OCI-LY3 (cell line): ENCODE data around the gene RGS13.

Experiments
- H2AFZ ChIP-seq: fragments of 200-600, 300-600 bp; shearing (Covaris generic); 2 replicates; pipeline ENCODE4 v1.6.0; 2014; ENCODE audit warnings: antibody characterized with exemption, low read depth, low read length
- H3K27ac ChIP-seq: fragments of 200-600, 300-600 bp; sonication (generic); 2 replicates; pipeline ENCODE4 v1.5.1; 2014; ENCODE audit warnings: mild to moderate bottlenecking, low read length, moderate library complexity, mixed read lengths
- H3K27me3 ChIP-seq: fragments of 200-600, 300-600 bp; sonication (generic); 2 replicates; pipeline ENCODE4 v1.6.1; 2014; ENCODE audit warnings: low read depth, low read length, mixed read lengths
- H3K36me3 ChIP-seq: fragments of 200-600, 300-600 bp; sonication (generic); replicated peaks from 2 replicates; pipeline ENCODE3; 2014; ENCODE audit warnings: low read depth, low read length, mixed read lengths
- H3K4me1 ChIP-seq: fragments of 300-600, 200-600 bp; sonication (generic); 2 replicates; pipeline ENCODE4 v1.6.1; 2014; ENCODE audit warnings: low read length, mixed read lengths
- H3K4me2 ChIP-seq: fragments of 200-600, 300-600 bp; sonication (generic); 2 replicates; pipeline ENCODE4 v1.6.1; 2014; ENCODE audit warnings: low read length, mixed read lengths
- H3K4me3 ChIP-seq: fragments of 300-600, 200-600 bp; sonication (generic); 2 replicates; pipeline ENCODE4 v1.5.1; 2014; ENCODE audit warnings: antibody characterized with exemption, mild to moderate bottlenecking, low read length, moderate library complexity
- H3K79me2 ChIP-seq: fragments of 300-600, 200-600 bp; shearing (Covaris generic); 2 replicates; pipeline ENCODE4 v1.6.1; 2014; ENCODE audit warnings: mild to moderate bottlenecking, low read length, mixed read lengths
- H3K9ac ChIP-seq: fragments of 300-600, 200-600 bp; shearing (Covaris generic); 2 replicates; pipeline ENCODE4 v1.6.0; 2014; ENCODE audit warnings: mild to moderate bottlenecking, low read length, moderate library complexity
- H3K9me3 ChIP-seq: fragments of 200-600, 300-600 bp; shearing (Covaris generic); 2 replicates; pipeline ENCODE4 v1.6.1; 2014; ENCODE audit warnings: low read length, mixed read lengths; ENCODE audit not compliant: insufficient read depth
- H4K20me1 ChIP-seq: fragments of 200-600, 300-600 bp; sonication (generic); 2 replicates; pipeline ENCODE4 v1.6.1; 2016; ENCODE audit warnings: low read length, mixed read lengths; ENCODE audit not compliant: insufficient read depth
- CTCF ChIP-seq: fragments of 200-600, 300-600 bp; sonication (generic); IDR thresholded peaks from 2 replicates; pipeline ENCODE4 v1.5.1; 2014; ENCODE audit warnings: antibody characterized with exemption, low read length, low read depth
- EZH2phosphoT487 ChIP-seq: fragments of 200-600 bp; shearing (Covaris generic); IDR thresholded peaks from 2 replicates; pipeline ENCODE4 v1.6.1; 2018; ENCODE audit warnings: antibody characterized with exemption, mixed run types, low read depth

The RGS13 gene

GRCh38 chr1:192627901-192628300 is 8.0 kb upstream of the RGS13 start:
- no peak overlapping the region for H2AFZ ChIP-seq

GRCh38 chr1:192628396-192629057 is 7.4 kb upstream of the RGS13 start:
- TF ChIP-seq EZH2phosphoT487 (no peak), CTCF (no peak)
- H3K27ac ChIP-seq = peak overlapping the region; percentile 96
- H3K27me3 ChIP-seq = no peaks in the 10 kb centered on the region
- peak overlapping the region; percentile 83 for H3K4me2 ChIP-seq
- peak overlapping the region; percentile 12; the same call in 1 of the 2 replicates for H2AFZ ChIP-seq
- no peaks in the 10 kb centered on the region for H4K20me1 ChIP-seq
- H3K9ac ChIP-seq = peak overlapping the region; percentile 72
- peak overlapping the region; percentile 68 for H3K4me3 ChIP-seq
- H3K79me2 ChIP-seq = peaks cover 63% of the 10 kb centered on the region
- peaks cover 9% of the 10 kb centered on the region for H3K36me3 ChIP-seq
- H3K9me3 ChIP-seq = no peaks in the 10 kb centered on the region
- peaks cover 84% of the 10 kb centered on the region for H3K4me1 ChIP-seq

More at GRCh38 chr1:192627901-192628300, 8.0 kb upstream of the RGS13 start:
- Histone ChIP-seq H3K9me3 (no peaks in the 10 kb centered on the region), H3K79me2 (peaks cover 57% of the 10 kb centered on the region), H3K36me3 (peaks cover 9% of the 10 kb centered on the region), H3K27me3 (no peaks in the 10 kb centered on the region), H3K9ac (peak overlapping the region; percentile 72), H3K4me3 (peak overlapping the region; percentile 68), H3K4me2 (peak overlapping the region; percentile 83), H3K4me1 (peaks cover 77% of the 10 kb centered on the region), H4K20me1 (no peaks in the 10 kb centered on the region), H3K27ac (peak overlapping the region; percentile 96)
- TF ChIP-seq CTCF (no peak), EZH2phosphoT487 (no peak)

GRCh38 chr1:192629612-192630011 is 6.3 kb upstream of the RGS13 start:
- Histone ChIP-seq H3K36me3 (peaks cover 9% of the 10 kb centered on the region), H4K20me1 (no peaks in the 10 kb centered on the region), H3K27me3 (no peaks in the 10 kb centered on the region), H3K9ac (peak overlapping the region; percentile 72), H3K4me1 (peaks cover 93% of the 10 kb centered on the region), H3K9me3 (no peaks in the 10 kb centered on the region), H3K4me2 (peak overlapping the region; percentile 83), H3K79me2 (peaks cover 74% of the 10 kb centered on the region), H3K4me3 (peak overlapping the region; percentile 68), H3K27ac (peak overlapping the region; percentile 96), H2AFZ (no peak overlapping the region)
- TF ChIP-seq CTCF (no peak), EZH2phosphoT487 (no peak)

- peak overlapping the region; percentile 63 for H3K4me3 ChIP-seq
- H3K36me3 ChIP-seq = no peaks in the 10 kb centered on the region
- TF ChIP-seq CTCF (no peak), EZH2phosphoT487 (no peak)
- H4K20me1 ChIP-seq = no peaks in the 10 kb centered on the region
- H3K27me3 ChIP-seq = no peaks in the 10 kb centered on the region
- no peaks in the 10 kb centered on the region for H3K9me3 ChIP-seq
- H3K79me2 ChIP-seq = peaks cover 84% of the 10 kb centered on the region
- H3K27ac ChIP-seq = peak overlapping the region; percentile 96
- H3K4me1 ChIP-seq = peaks cover 94% of the 10 kb centered on the region
- H2AFZ ChIP-seq = peak overlapping the region; percentile 34
- H3K4me2 ChIP-seq = peak overlapping the region; percentile 83
- peak overlapping the region; percentile 72 for H3K9ac ChIP-seq
Measured at GRCh38 chr1:192630521-192631287, 5.2 kb upstream of the RGS13 start.
